HG03342 (cell line): Measurements from ENCODE around the gene SHQ1.
"Not testable (repeated sequence)": the region's sequence is repeated elsewhere in the genome, so short reads cannot be mapped to it uniquely, and the experiment has no call there.

Experiments
- ATAC-seq: cut with Tn5 transposase; IDR thresholded peaks from one replicate; pipeline ENCODE4 v1.9.1; 2021; ENCODE audit warnings: mild to moderate bottlenecking, moderate library complexity; ENCODE audit not compliant: unreplicated experiment

SHQ1 gene

DNA sequence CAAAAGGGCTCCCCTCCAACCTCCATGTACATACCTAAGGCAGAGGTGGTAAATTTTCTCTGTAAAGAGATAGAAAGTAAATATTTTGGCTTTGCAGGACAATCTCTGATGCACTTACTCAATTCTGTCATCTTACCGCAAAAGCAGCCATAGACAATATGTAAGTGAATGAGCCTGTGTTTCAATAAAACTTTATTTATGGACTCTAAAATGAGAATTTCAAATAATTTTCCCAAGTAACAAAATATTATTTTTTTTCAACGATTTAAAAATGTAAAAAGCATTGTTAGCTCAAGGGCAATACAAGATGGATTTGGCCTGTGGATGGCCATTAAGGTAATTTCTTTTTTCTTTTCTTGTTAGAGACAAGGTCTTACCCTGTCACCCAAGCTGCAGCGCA is 44.7 kb downstream of the SHQ1 start:
- ATAC-seq = no peak

DNA sequence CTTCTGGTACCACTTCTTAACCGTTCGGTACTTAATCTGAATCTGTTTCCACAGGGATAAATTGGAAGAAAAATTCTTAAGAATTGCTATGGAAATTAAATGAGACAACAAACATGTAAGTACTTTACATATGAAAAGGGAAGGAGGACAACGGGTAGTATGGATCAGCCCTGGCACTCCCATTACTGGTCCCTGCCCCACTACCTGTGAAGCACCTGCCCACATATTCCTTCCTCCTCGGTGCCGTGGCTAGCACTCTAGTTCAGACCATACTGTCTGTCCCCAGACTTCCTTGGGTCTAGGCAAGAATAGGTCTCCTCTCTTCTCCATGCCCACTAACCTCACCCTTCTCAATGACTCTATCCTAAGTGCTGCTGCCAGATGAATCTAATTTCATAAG is 46.2 kb downstream of the SHQ1 start:
- ATAC-seq = no peak

DNA sequence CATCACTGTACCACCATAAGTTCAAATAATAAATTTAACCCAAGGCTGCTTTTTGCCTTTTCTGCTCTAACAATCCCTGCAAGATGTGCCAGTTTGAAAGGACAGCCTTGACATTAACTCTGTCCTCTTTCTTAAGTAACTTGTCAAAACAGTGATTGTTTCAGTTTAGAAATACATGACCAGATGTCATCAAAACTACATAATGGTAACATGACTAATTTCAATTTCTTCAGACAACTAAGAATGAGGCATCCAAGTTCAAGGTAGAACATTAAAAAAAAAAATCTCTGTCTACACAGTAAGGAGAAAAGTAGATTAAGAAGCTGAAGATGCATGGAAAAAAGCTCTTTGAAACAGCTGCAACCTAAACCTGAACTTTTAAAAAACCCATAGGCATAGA is 47.4 kb downstream of the SHQ1 start:
- ATAC-seq = no peak

DNA sequence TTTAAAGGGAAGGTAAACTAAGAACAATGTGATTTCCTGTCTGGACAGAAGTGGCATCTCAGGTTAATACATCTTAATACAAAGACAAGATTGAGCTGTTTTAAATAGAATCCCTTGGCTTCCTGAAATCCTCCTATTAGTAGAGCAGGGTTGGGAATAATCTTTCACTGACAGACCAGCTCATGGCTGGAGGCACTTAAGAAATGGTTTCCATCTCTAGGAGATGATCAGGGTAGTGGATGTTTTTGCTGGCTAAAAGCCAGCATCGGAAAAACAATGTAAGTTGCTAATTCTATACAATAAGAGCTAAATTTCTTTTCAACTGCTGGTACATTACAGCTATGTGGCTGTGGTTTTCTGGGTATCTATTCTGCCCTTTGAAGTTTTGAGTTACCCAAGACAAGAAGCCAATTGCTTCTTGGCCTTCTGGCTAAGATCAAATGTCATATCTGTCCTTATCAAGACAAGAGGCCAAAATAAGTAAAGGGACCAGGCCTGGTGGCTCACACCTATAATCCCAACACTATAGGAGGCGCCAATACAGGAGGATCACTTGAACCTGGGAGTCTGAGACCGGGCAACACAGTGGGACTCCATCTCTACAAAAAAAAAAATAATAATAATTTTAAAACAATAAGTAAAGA is 49.6 kb downstream of the SHQ1 start:
- ATAC-seq = no peak

- no peak for ATAC-seq
Observed at GRCh38 chr3:72797773-72798543, 50.3 kb downstream of the SHQ1 start.

- no peak for ATAC-seq
Observed at GRCh38 chr3:72794079-72794478, 54.2 kb downstream of the SHQ1 start.

- ATAC-seq = no peak
Observed at GRCh38 chr3:72791161-72791560, 57.1 kb downstream of the SHQ1 start.

DNA sequence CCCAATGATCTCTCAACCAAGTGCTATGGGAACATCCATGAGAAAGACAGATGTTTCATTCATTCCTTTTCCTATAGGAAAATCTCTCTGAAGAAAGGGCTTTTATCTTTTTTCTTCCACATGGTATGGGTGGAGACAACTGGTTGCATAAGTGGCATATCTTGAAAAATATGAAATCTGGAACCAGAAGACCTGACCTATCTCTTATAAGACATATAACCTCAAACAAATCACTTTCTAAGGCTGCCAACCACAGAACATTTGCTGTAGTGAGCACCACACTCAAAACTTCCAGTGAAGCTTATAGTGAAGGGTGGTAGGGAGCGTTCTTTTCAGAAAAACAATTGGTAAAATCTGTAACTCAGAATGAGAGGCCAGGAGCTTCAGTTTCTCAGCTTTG is 58.5 kb downstream of the SHQ1 start:
- ATAC-seq = no peak

DNA sequence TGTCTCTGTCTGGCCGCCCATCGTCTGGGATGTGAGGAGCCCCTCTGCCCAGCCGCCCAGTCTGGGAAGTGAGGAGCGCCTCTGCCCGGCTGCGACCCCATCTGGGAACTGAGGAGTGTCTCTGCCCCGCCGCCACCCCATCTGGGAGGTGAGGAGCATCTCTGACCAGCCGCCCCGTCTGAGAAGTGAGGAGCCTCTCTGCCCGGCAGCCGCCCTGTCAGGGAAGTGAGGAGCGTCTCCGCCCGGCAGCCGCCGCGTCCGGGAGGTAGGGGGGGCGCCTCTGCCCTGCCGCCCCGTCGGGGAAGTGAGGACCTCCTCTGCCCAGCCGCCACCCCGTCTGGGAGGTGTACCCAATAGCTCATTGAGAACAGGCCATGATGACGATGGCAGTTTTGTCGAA is 60.0 kb downstream of the SHQ1 start:
- ATAC-seq = not testable (repeated sequence)

DNA sequence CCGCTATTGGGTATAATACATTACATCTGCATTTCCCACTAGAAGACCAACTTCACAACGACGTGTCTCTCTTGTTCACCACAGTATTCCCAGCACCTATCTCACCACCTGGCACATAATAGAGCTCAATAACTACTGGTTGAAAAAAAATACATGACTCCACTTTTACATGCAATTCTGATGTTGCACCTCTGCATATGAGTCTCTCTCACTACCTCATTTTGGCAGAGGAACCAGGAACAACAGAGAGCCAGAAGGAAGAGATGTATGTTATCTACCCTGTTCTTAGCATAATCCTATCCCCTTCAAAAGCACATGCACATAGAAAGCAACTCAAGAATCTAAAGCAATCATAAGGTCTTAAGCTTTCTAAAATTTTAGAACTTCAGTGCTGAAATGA is 61.6 kb downstream of the SHQ1 start:
- ATAC-seq = no peak

- ATAC-seq = no peak
Observed at GRCh38 chr3:72784226-72784625, 64.0 kb downstream of the SHQ1 start.

GRCh38 chr3:72782521-72782920 is 65.7 kb downstream of the SHQ1 start:
- ATAC-seq = no peak

DNA sequence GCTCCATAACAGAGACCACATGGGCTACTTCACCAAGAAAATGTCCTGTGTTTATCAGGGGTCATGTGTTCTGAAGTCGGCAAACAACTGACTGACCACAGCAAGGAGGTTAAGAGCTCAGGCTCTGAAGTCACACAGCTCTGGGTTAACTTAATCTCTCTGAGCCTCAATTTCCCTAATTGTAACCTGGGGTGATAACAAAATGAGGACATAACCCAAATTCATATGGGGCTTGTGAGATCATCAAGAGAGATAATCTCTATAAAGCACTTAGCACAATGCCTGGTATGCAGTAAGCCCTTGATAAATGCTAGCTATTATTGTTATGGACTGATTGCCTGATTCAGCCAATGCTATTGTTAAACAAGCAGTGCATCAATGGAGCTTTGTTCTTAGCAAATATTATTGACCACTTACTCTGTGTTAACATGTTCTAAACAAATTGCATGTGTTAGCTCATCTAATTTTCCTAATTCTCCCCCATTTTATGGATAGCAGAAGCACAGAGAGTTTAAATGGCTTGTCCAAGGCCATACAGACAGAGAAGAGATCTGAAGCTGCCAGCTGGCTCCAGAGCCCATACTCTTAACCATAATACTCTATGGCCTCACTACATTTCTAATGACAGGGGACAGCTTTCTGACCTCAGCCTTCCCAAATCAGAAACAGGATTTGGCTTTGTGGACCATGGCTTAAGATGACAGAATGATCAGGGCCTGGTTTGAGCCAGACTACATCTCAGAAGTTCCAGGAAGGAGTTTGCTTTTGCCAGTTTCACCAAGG is 78.3 kb downstream of the SHQ1 start:
- no peak for ATAC-seq

- ATAC-seq = no peak
Observed at GRCh38 chr3:72768936-72769335, 79.3 kb downstream of the SHQ1 start.

GRCh38 chr3:72768481-72768880 is 79.8 kb downstream of the SHQ1 start:
- no peak for ATAC-seq

DNA sequence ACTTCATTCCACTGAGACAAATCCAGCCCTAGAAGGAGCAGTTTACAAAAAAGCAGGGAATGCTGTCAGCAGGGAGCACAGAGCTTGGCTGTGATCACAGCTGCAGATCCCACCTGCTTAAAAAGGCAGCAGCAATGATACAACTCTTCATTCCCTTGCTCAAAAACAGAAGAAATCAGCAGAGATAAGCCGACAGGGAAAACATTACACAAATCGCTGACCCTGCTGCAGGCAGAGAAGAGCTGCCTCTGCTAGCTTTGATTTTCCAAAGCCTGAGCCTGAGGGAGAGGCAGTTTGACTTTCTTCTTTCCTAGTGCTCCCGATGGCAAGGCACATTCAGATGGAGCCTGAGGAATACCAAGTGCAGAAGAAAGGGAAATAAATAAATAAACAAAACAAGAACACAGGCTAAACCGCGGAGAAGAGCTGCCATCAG is 80.2 kb downstream of the SHQ1 start:
- no peak for ATAC-seq

- no peak for ATAC-seq
Observed at GRCh38 chr3:72766866-72767265, 81.4 kb downstream of the SHQ1 start.

DNA sequence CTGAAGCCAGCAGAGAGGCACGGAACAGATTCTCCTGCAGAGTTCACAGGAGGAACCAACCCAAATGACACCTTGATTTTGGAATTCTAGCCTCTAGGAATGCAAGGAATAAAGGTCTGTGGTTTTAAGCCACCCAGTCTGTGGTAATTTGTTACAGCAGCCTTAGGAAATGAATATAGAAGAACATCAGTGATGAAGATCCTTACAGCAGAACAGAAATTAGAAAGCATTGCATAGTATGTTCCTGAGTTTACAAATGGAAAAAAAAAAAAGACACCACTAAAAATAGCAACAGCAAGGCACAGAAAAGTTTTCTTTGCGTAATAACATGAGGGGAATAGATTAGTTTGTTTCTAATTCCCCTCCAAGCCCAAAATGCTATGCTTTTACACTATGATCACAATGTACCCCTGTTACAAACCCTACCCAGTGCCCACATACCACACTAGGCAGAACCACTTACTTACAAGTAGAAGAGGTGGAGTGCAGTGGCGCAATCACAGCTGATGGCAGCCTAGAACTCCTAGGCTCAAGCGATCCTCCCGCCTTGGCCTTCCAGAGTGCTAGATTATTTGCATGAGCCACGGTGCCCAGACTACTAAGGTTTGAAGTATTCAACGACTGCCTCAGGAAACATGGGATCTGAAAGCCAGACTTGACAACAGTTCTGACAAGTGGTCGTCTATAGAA is 84.3 kb downstream of the SHQ1 start:
- ATAC-seq = no peak

DNA sequence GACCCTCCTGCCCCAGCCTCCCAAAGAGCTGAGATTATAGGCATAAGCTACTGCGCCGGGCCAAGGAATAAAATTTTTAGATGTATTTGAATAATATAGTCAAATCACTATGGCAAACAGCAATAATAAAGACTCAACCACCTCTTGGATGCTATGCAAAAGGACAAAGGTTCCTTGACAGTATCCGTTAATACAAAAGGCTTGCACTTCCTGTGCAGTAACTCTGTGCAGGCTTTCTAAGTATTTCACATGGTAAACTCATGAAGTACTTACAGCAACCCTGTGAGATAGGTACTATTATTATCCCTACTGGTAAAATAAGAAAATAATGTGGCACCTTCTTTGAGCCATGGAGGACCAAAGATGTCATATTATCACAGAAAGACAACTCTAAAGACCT is 86.8 kb downstream of the SHQ1 start:
- ATAC-seq = no peak

DNA sequence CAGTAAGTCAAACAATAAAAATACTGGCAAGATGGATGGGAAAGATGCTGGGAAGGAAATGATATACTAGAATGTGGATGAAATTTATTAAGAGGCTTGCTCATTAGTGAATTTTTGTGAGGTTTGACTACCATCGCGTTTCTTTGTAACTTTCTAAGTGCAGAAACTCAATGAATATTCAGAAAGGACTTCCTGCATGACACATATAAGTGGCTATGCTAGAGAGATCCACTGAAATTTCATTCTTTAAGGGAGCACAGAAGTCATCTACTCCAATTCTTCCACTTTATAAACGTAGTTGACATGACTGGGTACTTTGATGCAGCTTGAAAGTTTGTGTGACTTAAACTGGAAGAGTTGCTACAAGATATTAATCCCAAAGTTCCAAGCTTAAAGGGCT is 88.0 kb downstream of the SHQ1 start:
- ATAC-seq = no peak

DNA sequence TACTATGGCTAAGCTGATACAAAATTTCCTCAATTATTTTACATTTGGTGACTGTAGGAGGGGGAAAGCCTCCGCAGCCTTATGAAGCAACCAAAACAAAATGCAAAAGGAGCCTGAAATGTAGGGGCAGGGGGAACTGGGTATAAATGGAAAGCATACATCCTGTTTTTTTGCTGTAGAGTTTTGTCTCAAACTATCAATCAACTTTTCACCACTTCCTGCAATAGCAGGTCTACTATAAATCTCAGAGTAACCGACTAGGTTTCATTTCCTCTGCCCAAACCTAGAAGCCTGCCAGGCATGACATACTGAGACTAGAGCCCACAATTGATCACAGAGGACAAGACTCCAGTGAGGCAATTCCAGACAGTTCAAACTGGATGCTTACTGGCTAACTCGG is 91.3 kb downstream of the SHQ1 start:
- peak; percentile 100 for ATAC-seq
